OCI-LY1 (cell line): Measurements from ENCODE around the gene OLFML2B.

Experiments
- H2AFZ ChIP-seq: fragments of 200-600 bp; sonication (generic), shearing (Covaris generic); 2 replicates; pipeline ENCODE4 v1.6.0; 2014; ENCODE audit warnings: antibody characterized with exemption, mild to moderate bottlenecking, low read length
- H3F3A ChIP-seq: fragments of 200-600 bp; sonication (generic), shearing (Covaris generic); 2 replicates; pipeline ENCODE4 v1.6.0; 2014; ENCODE audit warnings: mild to moderate bottlenecking, antibody characterized with exemption, low read length, moderate library complexity; ENCODE audit not compliant: insufficient read depth
- H3K27ac ChIP-seq: fragments of 200-600 bp; sonication (generic); 2 replicates; pipeline ENCODE4 v1.5.1; 2014; ENCODE audit warnings: low read length, mixed run types, mild to moderate bottlenecking, low read depth; ENCODE audit not compliant: poor library complexity, severe bottlenecking
- H3K27me3 ChIP-seq: fragments of 200-600 bp; sonication (generic); 2 replicates; pipeline ENCODE4 v1.6.0; 2014; ENCODE audit warnings: antibody characterized with exemption, mild to moderate bottlenecking, low read length, moderate library complexity; ENCODE audit not compliant: insufficient read depth
- H3K36me3 ChIP-seq: fragments of 200-600 bp; sonication (generic); 2 replicates; pipeline ENCODE4 v1.6.1; 2014; ENCODE audit warnings: mild to moderate bottlenecking, antibody characterized with exemption, low read length, moderate library complexity, mixed read lengths; ENCODE audit not compliant: insufficient read depth
- H3K4me1 ChIP-seq: fragments of 200-600 bp; sonication (generic); 2 replicates; pipeline ENCODE4 v1.5.1; 2014; ENCODE audit warnings: mild to moderate bottlenecking, low read length, moderate library complexity; ENCODE audit not compliant: insufficient read depth, severe bottlenecking
- H3K4me2 ChIP-seq: fragments of 200-600 bp; sonication (generic), shearing (Covaris generic); 2 replicates; pipeline ENCODE4 v1.6.1; 2014; ENCODE audit warnings: low read length
- H3K4me3 ChIP-seq: fragments of 200-600 bp; sonication (generic); 2 replicates; pipeline ENCODE4 v1.5.1; 2014; ENCODE audit warnings: low read length, low read depth, mild to moderate bottlenecking, mixed read lengths; ENCODE audit not compliant: poor library complexity, severe bottlenecking
- H3K79me2 ChIP-seq: fragments of 200-600 bp; shearing (Covaris generic); 2 replicates; pipeline ENCODE4 v1.6.1; 2016; ENCODE audit warnings: mixed run types, low read length, mixed read lengths; ENCODE audit not compliant: insufficient read depth
- H3K9ac ChIP-seq: fragments of 200-600 bp; sonication (generic), shearing (Covaris generic); 2 replicates; pipeline ENCODE4 v1.6.1; 2014; ENCODE audit warnings: mild to moderate bottlenecking, low read length, mixed read lengths
- H3K9me2 ChIP-seq: fragments of 200-600 bp; sonication (generic), shearing (Covaris generic); 2 replicates; pipeline ENCODE4 v1.6.1; 2014; ENCODE audit warnings: low read depth, mild to moderate bottlenecking, low read length, mixed read lengths
- H3K9me3 ChIP-seq: fragments of 200-600 bp; shearing (Covaris generic); 2 replicates; pipeline ENCODE4 v1.6.1; 2014; ENCODE audit warnings: low read length, mixed read lengths
- H4K20me1 ChIP-seq: fragments of 200-600 bp; sonication (generic), shearing (Covaris generic); 2 replicates; pipeline ENCODE4 v1.6.0; 2016; ENCODE audit warnings: mild to moderate bottlenecking, low read length; ENCODE audit not compliant: insufficient read depth
- CTCF ChIP-seq: fragments of 200-600 bp; sonication (generic), shearing (Covaris generic); IDR thresholded peaks from 2 replicates; pipeline ENCODE4 v1.5.1; 2017; ENCODE audit warnings: mild to moderate bottlenecking, antibody characterized with exemption, low read length, moderate library complexity, mixed read lengths
- EZH2 ChIP-seq: fragments of 200-600 bp; sonication (generic), shearing (Covaris generic); IDR thresholded peaks from 2 replicates; pipeline ENCODE4 v1.8.0; 2017; ENCODE audit warnings: borderline replicate concordance, mixed run types, mild to moderate bottlenecking, antibody characterized with exemption, low read length, moderate library complexity, mixed read lengths

OLFML2B gene

GRCh38 chr1:161986328-161986727 lies 37.3 kb downstream of the OLFML2B start:
- Histone ChIP-seq H3K27me3 (no peaks in the 10 kb centered on the region; the same call in 1 of the 2 replicates), H3F3A (no peaks in the 10 kb centered on the region), H3K9me2 (no peaks in the 10 kb centered on the region), H3K4me1 (no peaks in the 10 kb centered on the region), H3K4me2 (no peak overlapping the region), H3K36me3 (no peaks in the 10 kb centered on the region), H3K9me3 (no peaks in the 10 kb centered on the region), H3K27ac (no peak overlapping the region), H3K79me2 (no peaks in the 10 kb centered on the region), H3K4me3 (no peak overlapping the region), H3K9ac (no peak overlapping the region), H2AFZ (no peak overlapping the region), H4K20me1 (no peaks in the 10 kb centered on the region)
- no peak for TF ChIP-seq CTCF
- no peak for TF ChIP-seq EZH2

GRCh38 chr1:161985301-161985822 lies 38.3 kb downstream of the OLFML2B start:
- no peak for TF ChIP-seq CTCF
- TF ChIP-seq EZH2: no peak
- H3K9ac ChIP-seq: no peak overlapping the region

GRCh38 chr1:161983725-161984124 lies 39.9 kb downstream of the OLFML2B start:
- no peak overlapping the region for H2AFZ ChIP-seq
- H3K9me3 ChIP-seq: no peaks in the 10 kb centered on the region
- H3K9me2 ChIP-seq: no peaks in the 10 kb centered on the region
- H3K36me3 ChIP-seq: no peaks in the 10 kb centered on the region
- no peaks in the 10 kb centered on the region; the same call in 1 of the 2 replicates for H3K27me3 ChIP-seq
- H3K4me2 ChIP-seq: no peak overlapping the region
- no peak overlapping the region for H3K9ac ChIP-seq
- H3K27ac ChIP-seq: no peak overlapping the region
- H3F3A ChIP-seq: no peaks in the 10 kb centered on the region
- H3K4me1 ChIP-seq: no peaks in the 10 kb centered on the region
- H3K4me3 ChIP-seq: no peak overlapping the region
- TF ChIP-seq EZH2: no peak
- no peak for TF ChIP-seq CTCF
- H4K20me1 ChIP-seq: no peaks in the 10 kb centered on the region
- H3K79me2 ChIP-seq: no peaks in the 10 kb centered on the region

More at GRCh38 chr1:161985301-161985822, 38.3 kb downstream of the OLFML2B start:
- Histone ChIP-seq H2AFZ (no peak overlapping the region), H3F3A (no peaks in the 10 kb centered on the region), H3K27ac (no peak overlapping the region), H3K79me2 (no peaks in the 10 kb centered on the region), H3K4me3 (no peak overlapping the region), H4K20me1 (no peaks in the 10 kb centered on the region), H3K9me3 (no peaks in the 10 kb centered on the region), H3K36me3 (no peaks in the 10 kb centered on the region), H3K4me2 (no peak overlapping the region), H3K4me1 (no peaks in the 10 kb centered on the region), H3K9me2 (no peaks in the 10 kb centered on the region), H3K27me3 (no peaks in the 10 kb centered on the region; the same call in 1 of the 2 replicates)
